HepG2 (cell line): ENCODE measurements around the gene SAMD9. TPM values are rescaled to one million over a fixed set of nuclear protein-coding genes. Genes with fewer than 3 reads are reported as not detected.
A peak's percentile ranks its signal among the peaks of the same experiment; 100 is the strongest.

ENCODE experiments used
- ATAC-seq: fragments of 200-7000 bp; cut with Tn5 transposase; 3 replicates; pipeline ENCODE4 v1.9.1; 2020; ENCODE audit warnings: mild to moderate bottlenecking, moderate library complexity
- BruUV-seq: library from RNA; stranded (reverse); fragments of 400-500 nt; replicated peaks from 2 replicates; lab custom pipeline; 2021; lab: Mats Ljungman, UMichigan
- CTCF ChIA-PET: fragments of 300-600 bp; formaldehyde crosslinking; extraction: SDS; loops from one replicate; lab custom pipeline; 2021; ENCODE audit warnings: low total read pairs, inconsistent platforms, low intra/inter-chr PET ratio; lab: Yijun Ruan, JAX
- POLR2A ChIA-PET: fragments of 350-600 bp; sonication (Branson Sonifier 250); formaldehyde crosslinking; loops from one replicate; lab custom pipeline; 2020; ENCODE audit warnings: antibody characterized with exemption, inconsistent platforms; lab: Yijun Ruan, JAX
- DNase-seq: peaks from one replicate; pipeline ENCODE4 v3.0.0-alpha.2; 2015; ENCODE audit warnings: low spot score
- FAIRE-seq: peaks from 3 replicates; lab custom pipeline; 2011; peaks lifted over from hg19 to GRCh38; lab: Jason Lieb, UNC
- H2AFZ ChIP-seq: one replicate; pipeline ENCODE4 v1.6.1; 2011; ENCODE audit warnings: low read length, inconsistent platforms
- H3K27ac ChIP-seq: fragments of 300-600 bp; 3 replicates; pipeline ENCODE4 v1.8.0; 2011; ENCODE audit warnings: mixed run types, mild to moderate bottlenecking, mixed read lengths, low read length, inconsistent platforms; ENCODE audit not compliant: insufficient read depth; ENCODE audit errors: extremely low read length
- H3K27me3 ChIP-seq, 2 experiments: fragments of 200-600 bp in 1 of 2; 2 replicates in 1 of 2; 3 replicates in 1 of 2; pipeline versions ENCODE4 v1.6.0 to v1.8.0; 2011; ENCODE audit warnings: low read length in 2 of 2, mild to moderate bottlenecking in 2 of 2, moderate library complexity in 2 of 2, inconsistent platforms in 1 of 2; ENCODE audit not compliant: insufficient read depth in 2 of 2, control insufficient read depth in 1 of 2
- H3K36me3 ChIP-seq, 2 experiments: fragments of 200-600 bp in 1 of 2; replicated peaks in 1 of 2; 2 replicates in 1 of 2; 3 replicates in 1 of 2; pipeline versions ENCODE4 v1.5.1 to v1.8.0; 2011; ENCODE audit warnings: low read length in 2 of 2, inconsistent platforms in 1 of 2; ENCODE audit not compliant: insufficient read depth in 2 of 2, control insufficient read depth in 1 of 2
- H3K4me1 ChIP-seq: 2 replicates; pipeline ENCODE4 v1.5.1; 2012; ENCODE audit warnings: low read length, inconsistent platforms; ENCODE audit not compliant: insufficient read depth
- H3K4me2 ChIP-seq: 2 replicates; pipeline ENCODE4 v1.6.0; 2011; ENCODE audit warnings: low read depth, low read length, inconsistent platforms
- H3K4me3 ChIP-seq, 3 experiments: fragments of 200-600 bp in 1 of 3; sonication (generic), shearing (Covaris generic) in 1 of 3; replicated peaks in 1 of 3; 2 replicates each; pipeline ENCODE4 v1.5.1; 2011 to 2016; ENCODE audit warnings: low read length in 3 of 3, inconsistent platforms in 2 of 3, low read depth in 2 of 3, mild to moderate bottlenecking in 2 of 3, control low read depth in 1 of 3, mixed read lengths in 1 of 3; ENCODE audit not compliant: insufficient read depth in 1 of 3
- H3K79me2 ChIP-seq: one replicate; pipeline ENCODE4 v1.6.1; 2011; ENCODE audit warnings: low read length, inconsistent platforms; ENCODE audit not compliant: insufficient read depth
- H3K9ac ChIP-seq: 2 replicates; pipeline ENCODE4 v1.6.0; 2011; ENCODE audit warnings: mild to moderate bottlenecking, low read depth, low read length, inconsistent platforms; ENCODE audit not compliant: insufficient read depth
- H3K9me3 ChIP-seq: 2 replicates; pipeline ENCODE4 v1.5.1; 2012; ENCODE audit warnings: mild to moderate bottlenecking, low read length
- H4K20me1 ChIP-seq: 2 replicates; pipeline ENCODE4 v1.6.0; 2011; ENCODE audit warnings: inconsistent platforms, mild to moderate bottlenecking, low read length, moderate library complexity; ENCODE audit not compliant: insufficient read depth
- CTCF ChIP-seq: sonication (generic); formaldehyde crosslinking; IDR thresholded peaks from 2 replicates; pipeline ENCODE4 v1.5.0; 2020; ENCODE audit warnings: mild to moderate bottlenecking, missing genetic modification reagents, moderate library complexity
- MXI1 ChIP-seq: IDR thresholded peaks from 3 replicates; pipeline ENCODE4 v1.6.1; 2012; ENCODE audit warnings: low read depth, low read length, inconsistent platforms, borderline replicate concordance
- ZNF101 ChIP-seq: sonication (generic); formaldehyde crosslinking; IDR thresholded peaks from 2 replicates; pipeline ENCODE4 v1.4.0; 2020; ENCODE audit warnings: mild to moderate bottlenecking, low read depth, missing genetic modification reagents, borderline replicate concordance
- ZNF652 ChIP-seq: IDR thresholded peaks from 2 replicates; pipeline ENCODE4 v1.6.1; 2016; ENCODE audit warnings: low read depth, borderline replicate concordance
- WGBS: methylation state at CpG from one replicate; pipeline ENCODE4 v1.1.6; 2017; ENCODE audit warnings: low lambda C conversion rate; 5-methylcytosine and 5-hydroxymethylcytosine counted together
- in situ Hi-C: cut with HindIII; loops from 2 replicates; pipeline ENCODE4 v1.10.0; 2017; ENCODE audit warnings: low pct_unique_long_range_greater_than_20kb; ENCODE audit not compliant: extremely low pct_ligation_motif_present
- intact Hi-C: fragments of 100-400 bp; cut with micrococcal nuclease; formaldehyde crosslinking; loops from one replicate; pipeline ENCODE4 v1.10.0; 2022; ENCODE audit not compliant: unreplicated experiment
- polyA plus RNA-seq, 8 experiments: library from polyadenylated mRNA; depleted of rRNA in 3 of 8; stranded (reverse) in 7 of 8; unstranded in 1 of 8; fragments of >200 nt; fragmentation: Illumina TruSeq in 4 of 8; extraction: Trizol in 4 of 8; gene quantifications; 2 replicates each; pipeline versions ENCODE4 v1.2.1 to v1.2.3, GENCODE V29; 2011 to 2016; ENCODE audit warnings: low read depth in 4 of 8, missing spikeins in 1 of 8, mixed read lengths in 1 of 8; ENCODE audit not compliant: insufficient read depth in 1 of 8
- total RNA-seq, 5 experiments: library from RNA; depleted of rRNA; stranded (reverse); fragments of >200 nt; fragmentation: Illumina TruSeq; extraction: Trizol; gene quantifications; 2 replicates each; pipeline ENCODE4 v1.2.3, GENCODE V29; 2016; ENCODE audit warnings: low read depth in 1 of 5
- TF ChIP-seq, protein P1 (sequence below): sonication (generic); formaldehyde crosslinking; IDR thresholded peaks from 2 replicates; pipeline ENCODE4 v1.4.0; 2020; ENCODE audit warnings: missing genetic modification reagents, mild to moderate bottlenecking, borderline replicate concordance

SAMD9 gene
- total and polyA plus RNA-seq, 2 of the 13 experiments (the other 11 are each of a cell fraction or from before 2014, with no cell fraction given), result 0.08 to 1.5 TPM

- TF ChIP-seq CTCF (CRISPR knock-in tag) (peak; percentile 70), ZNF101 (CRISPR knock-in tag) (no peak)
Observed at GRCh38 chr7:93055543-93056107, 62.2 kb downstream of the SAMD9 start (continued).

GRCh38 chr7:93054975-93055374 is 62.8 kb downstream of the SAMD9 start:
- H3K9ac ChIP-seq, result no peak overlapping the region
- no TSS peak for BruUV-seq
- ChIA-PET POLR2A (no interaction called here), CTCF (interaction anchor here (1.1 to 1.2 kb wide), 2 partner anchors 434 to 527 kb away, joined by 4 to 8 read pairs; partner anchors contain the start of genes PEX1 and RBM48)
- TF ChIP-seq, protein P1, sequence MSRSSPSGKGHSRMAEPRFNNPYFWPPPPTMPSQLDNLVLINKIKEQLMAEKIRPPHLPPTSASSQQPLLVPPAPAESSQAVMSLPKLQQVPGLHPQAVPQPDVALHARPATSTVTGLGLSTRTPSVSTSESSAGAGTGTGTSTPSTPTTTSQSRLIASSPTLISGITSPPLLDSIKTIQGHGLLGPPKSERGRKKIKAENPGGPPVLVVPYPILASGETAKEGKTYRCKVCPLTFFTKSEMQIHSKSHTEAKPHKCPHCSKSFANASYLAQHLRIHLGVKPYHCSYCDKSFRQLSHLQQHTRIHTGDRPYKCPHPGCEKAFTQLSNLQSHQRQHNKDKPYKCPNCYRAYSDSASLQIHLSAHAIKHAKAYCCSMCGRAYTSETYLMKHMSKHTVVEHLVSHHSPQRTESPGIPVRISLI (CRISPR knock-in tag), result no peak
- TF ChIP-seq MXI1 (no peak), ZNF652 (CRISPR knock-in tag) (peak; percentile 58; the same call in 1 of the 2 replicates)
- no peaks in the 10 kb centered on the region for H4K20me1 ChIP-seq
- FAIRE-seq (no peak), ATAC-seq (no peak), DNase-seq (no peak)
- H3K4me2 ChIP-seq, result no peak overlapping the region
- peaks cover 10% of the 10 kb centered on the region; the same call in 1 of the 2 replicates for H3K4me1 ChIP-seq
- no peaks in the 10 kb centered on the region for H3K9me3 ChIP-seq
- intact Hi-C loops (loop anchor here (1.0 to 10.0 kb wide), 6 partner anchors 175 to 630 kb away; no protein-coding TSS in a partner anchor), in situ Hi-C loops (loop anchor here (10.0 to 25.0 kb wide), 3 partner anchors 220 to 618 kb away; partner anchors contain the start of genes CDK6 and GATAD1)
- no peak overlapping the region for H3K4me3 ChIP-seq
- no peaks in the 10 kb centered on the region for H3K36me3 ChIP-seq
- H3K27me3 ChIP-seq, result peaks cover 0 to 3% of the 10 kb centered on the region in 2 experiments; a peak in 1 of 5 replicates
- no peaks in the 10 kb centered on the region for H3K79me2 ChIP-seq
- 5% methylated on average over 3 of the region's 3 CpGs for WGBS
- no peak overlapping the region for H2AFZ ChIP-seq
- H3K27ac ChIP-seq, result no peak overlapping the region
